Stimulated activated CD4-positive, alpha-beta T cell treated with anti-CD3 and anti-CD28 coated beads, Interleukin-4, amount 100 ng/mL, for 4 hours (primary cell): ENCODE results near the gene ARRB2.
"Not testable (repeated sequence)": the region's sequence is repeated elsewhere in the genome, so short reads cannot be mapped to it uniquely, and the experiment has no call there.

Experiments
- DNase-seq, 2 experiments: peaks; one replicate each; pipeline ENCODE4 v3.0.0-alpha.2; 2020

Gene ARRB2

DNA sequence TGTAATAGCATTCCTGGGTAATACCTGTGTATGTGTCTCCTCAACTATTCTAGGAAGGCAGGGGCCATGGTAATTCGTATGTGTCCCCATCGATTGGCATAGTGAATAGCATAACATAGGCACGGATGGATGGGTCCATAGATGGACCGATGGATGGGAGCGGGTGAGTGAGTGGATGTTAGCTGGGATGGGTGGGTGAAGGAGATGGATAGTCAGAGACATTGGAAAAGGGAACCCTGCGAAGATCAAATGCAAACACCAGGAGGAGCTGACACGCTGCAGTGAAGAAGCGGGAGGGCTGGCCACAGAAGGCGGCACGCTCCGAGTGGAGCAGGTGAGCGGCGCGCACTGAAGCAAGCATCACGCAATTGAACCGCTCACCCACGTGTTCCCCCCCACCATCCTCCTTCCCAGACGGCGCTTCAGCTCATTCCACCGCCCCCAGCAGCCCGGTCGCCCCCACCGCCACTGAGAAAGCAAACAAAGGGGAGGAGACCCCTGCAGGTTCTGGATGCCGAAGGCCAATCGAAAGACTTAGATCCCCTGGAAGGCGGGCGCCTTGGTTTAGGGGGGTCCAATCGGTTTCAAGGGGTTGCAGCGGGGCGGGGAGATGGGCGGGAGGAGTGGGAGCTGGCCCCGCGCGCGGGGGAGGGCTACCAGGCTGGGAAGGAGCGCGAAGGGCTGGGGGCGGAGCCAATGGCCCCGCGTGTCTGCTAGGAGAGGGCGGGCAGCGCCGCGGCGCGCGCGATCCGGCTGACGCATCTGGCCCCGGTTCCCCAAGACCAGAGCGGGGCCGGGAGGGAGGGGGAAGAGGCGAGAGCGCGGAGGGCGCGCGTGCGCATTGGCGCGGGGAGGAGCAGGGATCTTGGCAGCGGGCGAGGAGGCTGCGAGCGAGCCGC, at the start of gene ARRB2:
Gene ARRB2 (plus strand): TSS at position 839 of the 899 bp plus-strand sequence. CDS start 90 bp downstream, outside the sequence.
- peak; percentile 98 to 99 for DNase-seq

DNA sequence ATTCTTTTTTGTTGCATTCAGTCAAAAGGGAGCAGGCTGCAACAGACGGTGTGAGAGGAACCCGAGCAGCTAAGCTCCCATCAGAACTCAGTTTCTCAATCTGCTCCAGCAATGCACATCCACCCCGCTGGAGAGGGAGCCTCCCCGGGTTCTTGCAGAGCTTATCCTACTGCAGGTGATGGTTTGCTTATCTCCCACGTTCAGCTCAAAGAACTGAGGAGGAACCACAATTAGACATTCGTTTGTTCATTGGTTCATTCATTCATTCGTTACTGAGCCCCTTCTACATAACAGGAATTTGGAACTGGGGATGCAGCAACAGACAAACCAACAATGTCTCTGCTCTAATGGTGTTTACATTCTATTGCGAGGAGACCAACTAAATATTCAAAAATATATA, 46.7 kb upstream of the ARRB2 start:
- DNase-seq, result no peak

DNA sequence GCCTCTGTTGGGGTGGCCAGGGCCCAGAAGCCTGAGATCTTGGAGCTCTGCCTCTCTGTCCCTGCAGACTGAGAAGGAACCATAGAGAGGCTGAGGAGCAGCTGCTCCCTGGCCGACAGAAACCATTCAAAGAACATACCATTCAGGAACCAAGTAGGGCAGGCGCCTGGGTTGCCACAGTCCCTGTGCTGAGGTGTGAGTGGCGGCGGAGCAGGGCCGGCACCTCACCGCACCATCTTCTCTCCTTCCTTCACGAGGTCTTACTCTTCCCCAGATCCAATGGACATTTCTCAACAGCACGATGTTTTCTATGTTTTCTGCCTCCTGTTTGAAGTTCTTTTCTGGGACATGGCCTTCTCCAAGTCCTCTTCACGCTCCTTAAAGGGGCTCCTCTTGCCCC, 46.2 kb upstream of the ARRB2 start:
- DNase-seq, result no peak

DNA sequence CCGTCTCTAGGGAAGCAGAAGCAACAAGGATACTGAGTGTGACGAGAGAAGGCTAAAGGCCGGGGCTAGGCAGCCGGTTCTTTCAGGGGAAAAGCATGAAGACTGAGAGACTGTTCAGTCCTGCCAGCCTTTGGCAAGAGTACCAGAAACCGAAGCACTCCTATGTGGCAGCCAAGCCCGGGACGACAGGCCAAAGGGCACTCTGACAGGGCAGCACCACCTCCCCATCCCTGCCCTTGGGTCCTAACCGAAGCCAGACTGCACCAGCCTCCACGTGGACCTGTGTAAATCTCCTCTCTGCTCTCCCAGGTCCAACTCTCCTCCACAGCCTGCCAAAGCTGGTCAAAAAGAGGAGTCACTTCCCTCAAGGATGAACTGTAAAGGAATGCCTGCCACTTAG, 45.4 kb upstream of the ARRB2 start:
- no peak for DNase-seq

DNA sequence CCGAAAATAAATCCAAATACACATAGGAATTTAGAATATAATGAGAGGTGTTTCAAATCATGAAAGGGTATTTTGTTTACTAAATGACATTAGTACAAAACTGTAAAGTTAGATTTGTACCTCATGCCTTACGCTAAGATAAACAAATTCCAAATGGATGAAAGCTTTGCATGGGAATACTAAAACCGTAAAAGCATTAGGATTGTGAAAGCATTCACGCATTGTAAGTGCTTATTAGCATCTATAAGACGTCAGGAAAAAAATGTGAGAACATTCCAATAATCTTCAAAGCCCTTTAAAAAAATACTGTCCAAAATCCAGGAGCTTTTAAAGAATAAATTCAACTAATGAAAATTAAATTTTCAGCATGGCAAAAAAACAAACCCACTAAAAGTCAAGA, 44.1 kb upstream of the ARRB2 start:
- no peak for DNase-seq

DNA sequence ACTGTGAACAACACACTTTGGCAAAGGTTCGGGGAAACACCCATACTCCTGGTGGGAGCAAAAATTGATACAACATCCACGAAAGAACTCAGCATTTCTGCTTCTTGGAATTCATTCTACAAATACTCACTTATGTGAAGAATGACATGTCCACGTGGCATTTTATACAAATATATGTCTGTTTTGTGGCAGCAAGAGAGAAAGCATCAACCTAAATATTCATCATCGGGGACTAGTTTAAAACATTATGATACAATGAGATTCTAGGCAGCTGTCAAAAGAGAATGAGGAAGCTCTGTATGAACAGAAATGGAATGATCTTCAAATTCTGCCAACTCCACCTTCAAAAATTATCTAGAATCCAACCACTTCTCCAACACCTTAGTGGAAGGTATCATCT, 43.3 kb upstream of the ARRB2 start:
- no peak for DNase-seq

DNA sequence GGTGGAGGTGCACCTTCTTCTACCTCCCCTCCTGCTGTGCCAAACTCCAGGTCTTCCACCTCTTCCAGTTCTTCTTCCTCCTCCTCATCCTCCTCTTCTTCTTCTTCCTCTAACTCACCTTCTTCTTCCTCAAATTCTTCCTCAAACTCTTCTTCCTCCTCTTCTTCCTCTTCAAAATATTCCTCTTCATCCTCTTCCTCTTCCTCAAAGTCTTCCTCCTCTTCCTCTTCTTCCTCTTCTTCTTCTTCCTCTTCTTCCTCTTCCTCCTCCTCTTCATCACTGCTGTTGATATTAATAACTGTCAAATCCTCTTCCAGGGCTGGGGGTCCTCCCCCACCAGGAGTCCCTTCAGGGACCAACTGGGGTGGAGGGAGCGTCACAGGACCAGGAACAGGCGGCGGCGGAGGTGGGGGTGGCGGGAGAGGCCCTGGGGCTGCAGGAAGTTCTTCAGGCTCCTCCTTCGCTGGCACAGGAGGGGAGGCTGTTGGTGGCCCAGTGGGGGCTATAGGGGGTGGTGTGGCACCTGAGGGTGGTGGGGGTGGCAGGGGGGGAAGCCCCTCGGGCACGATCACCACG, 38.3 kb upstream of the ARRB2 start:
- DNase-seq, result no peak

DNA sequence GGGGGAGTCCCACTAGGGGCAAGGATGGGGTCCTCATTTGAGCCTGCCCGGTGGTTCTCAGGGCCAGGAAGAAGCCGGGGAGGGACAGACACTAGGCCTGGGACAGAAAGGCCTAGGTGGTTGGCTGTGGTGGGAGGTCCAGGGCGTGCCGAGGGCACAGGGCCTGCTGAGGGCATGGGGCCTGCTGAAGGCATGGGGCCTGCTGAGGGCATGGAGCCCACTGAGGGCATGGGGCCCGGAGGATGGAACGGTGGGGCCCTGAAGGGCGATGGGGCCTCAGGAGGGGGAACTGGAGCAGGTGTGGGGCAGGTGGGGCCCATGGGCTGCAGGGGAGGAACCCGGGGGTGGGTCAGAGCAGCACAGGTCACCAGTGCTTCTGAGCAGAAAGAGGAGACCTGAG, 37.7 kb upstream of the ARRB2 start:
- DNase-seq, result no peak

DNA sequence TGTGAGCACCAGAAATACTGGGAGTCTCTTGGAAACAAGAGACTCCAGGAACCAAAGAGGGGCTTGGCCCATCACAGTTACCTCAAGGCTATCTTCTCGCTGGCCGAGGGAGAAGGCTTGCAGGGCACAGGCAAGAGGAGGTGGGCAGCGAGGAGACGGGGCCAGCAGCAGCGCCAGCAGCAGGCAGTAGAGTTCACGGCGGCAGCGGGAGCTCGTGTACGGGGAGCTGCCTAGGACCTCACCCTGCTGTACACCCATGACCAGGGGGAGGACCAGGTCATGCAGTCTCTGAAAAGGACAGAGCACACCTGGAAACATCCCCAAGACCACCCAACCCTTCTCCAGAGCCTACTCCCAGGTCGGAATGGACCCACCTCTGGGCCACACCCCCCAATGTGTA, 37.3 kb upstream of the ARRB2 start:
- DNase-seq, result no peak

DNA sequence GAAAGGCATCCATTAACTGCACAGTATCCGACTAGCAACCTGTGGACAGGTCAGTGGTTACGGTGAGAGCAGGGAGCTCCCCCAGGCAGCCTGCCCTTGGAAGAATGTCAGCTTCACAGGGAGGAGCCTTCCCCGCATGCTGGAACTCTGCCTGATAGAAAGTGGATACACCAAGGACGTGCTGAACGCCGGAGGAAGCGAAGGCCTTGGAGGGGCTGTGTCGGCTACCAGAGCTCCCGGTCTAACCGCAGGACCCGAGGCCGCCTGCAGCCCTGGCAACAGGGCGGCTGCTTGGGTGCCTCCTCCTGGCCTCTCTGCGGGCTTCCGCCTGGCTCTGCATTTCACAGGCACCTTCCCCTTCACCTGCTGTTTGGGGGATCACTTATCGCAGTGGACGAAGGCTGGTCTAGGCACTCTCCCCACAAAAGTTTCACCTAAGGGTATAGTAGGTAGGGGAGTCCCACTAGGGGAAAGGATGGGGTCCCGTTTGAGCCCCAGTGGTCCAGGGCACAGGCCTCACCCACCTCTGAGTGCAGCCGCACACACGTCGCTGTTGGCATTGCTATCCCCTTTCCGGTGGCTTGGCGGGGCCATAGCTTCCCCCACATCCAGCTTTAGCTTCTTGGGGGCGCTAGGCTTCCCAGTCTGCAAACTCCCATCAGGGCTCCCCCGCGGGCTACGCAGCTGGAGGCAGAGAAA, 36.3 kb upstream of the ARRB2 start:
- DNase-seq, result no peak

DNA sequence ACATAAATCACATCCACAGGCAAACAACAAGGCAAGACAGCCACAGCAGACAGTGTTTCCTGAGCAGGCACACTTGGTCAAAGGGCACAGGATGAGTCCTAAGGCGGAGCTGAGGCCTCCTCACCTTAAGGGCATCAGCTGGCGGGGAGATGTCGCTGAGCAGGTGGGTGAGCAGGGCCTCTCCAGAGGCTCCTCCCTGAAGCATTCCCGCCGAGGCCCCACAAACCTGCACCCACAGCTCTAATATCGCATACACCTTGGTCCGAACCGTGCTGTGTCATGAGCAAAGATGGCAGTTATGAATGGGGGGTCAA, 35.8 kb upstream of the ARRB2 start:
- no peak for DNase-seq

DNA sequence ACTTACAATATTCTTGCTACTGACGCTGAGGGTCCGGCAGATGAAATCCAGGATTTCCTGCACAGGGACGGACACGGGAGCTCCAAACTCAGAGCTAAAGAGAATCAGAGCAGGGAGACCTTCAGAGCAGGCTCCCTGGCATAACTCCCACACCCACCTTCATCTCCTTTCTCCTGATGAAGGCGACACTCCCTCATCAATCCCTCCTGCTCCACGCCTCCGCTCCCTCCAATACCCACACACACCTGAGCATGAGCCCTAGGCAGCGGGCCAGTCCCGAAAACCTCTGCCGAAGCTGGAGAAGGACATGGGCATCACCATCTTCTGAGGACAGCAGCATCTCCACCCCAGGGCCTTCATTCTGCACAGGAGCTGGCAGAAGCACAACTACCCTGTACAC, 34.6 kb upstream of the ARRB2 start:
- no peak for DNase-seq

DNA sequence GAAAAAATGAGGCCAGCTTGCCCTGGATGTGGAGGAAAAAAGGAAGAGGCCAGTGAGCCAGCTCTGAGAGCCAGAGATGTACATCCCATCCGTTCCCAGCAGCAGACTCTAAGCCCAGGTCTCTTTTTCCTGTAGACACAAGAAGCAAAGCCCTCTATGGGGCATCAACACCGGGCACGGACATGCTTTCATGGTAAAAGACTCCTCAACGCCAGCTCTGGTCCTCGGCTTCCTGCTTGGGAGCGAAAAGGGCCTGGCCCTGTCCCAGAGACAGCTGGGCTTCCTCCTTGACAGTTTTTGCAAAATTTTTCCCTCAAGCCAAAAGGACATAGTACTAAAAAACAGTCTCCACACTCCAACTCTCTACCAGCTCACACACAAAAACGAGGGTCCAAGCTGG, 33.6 kb upstream of the ARRB2 start:
- DNase-seq, result no peak

DNA sequence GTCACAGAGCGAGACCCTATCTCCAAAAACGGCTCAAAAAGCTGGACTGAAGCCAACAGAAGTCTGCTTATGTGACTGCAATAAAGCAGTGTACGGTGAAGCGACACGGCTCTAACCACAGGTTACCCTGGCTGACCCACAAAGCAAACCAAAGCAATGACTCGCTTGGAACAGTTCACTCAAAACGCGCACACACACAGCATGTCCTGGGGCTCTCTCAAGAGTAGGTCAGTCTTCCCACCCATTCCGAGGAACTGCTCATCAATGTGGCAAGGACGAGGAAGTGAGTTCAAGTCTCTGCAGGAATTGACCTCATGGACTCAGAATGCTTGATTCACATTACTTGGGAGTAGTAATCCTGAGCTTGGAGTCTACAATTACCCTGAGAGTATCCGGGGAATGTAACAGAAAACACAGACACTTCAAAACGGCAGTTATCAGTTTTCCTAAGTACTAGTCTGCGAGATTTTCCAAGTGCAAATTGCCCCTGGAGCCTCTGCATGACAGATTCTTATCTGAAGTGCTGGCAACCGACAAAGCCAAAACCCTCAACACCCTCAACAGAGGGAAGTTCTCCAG, 31.9 kb upstream of the ARRB2 start:
- no peak for DNase-seq

DNA sequence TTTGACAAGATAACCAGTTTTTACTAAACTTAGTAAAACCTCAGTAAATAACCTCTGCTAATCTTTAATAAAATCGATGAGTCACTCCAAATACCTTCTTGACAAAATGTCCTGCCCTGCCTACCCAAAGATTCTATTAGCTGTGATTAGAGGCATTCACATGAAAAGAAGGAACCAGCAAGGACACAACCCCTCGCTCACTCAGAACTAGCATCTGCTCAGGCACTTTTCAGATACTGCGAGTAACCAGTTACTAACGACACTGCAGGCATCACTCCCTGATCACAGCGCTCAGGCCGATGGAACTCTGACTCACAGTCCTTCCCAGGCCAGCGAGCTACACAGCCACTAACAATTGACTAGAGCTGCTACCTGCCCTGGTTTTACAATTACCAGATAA, 30.8 kb upstream of the ARRB2 start:
- no peak for DNase-seq

DNA sequence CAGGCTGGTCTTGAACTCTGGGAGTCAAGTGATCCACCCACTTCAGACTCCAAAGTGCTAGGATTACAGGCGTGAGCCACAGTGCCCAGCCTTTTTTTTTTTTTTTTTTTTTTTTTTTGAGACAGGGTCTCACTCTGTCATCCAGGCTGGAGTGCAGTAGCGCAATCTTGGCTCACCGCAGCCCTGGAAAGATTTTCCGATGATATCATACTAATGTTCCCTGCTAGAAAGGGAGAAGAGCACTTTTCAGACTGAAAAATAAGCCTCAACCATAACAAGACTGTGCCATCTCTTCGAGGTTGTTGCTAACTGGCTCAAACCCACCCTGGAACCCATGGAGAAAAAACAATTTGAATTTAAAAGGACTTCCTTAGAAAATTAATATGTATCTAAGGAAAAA, 26.7 kb upstream of the ARRB2 start:
- not testable (repeated sequence) for DNase-seq

DNA sequence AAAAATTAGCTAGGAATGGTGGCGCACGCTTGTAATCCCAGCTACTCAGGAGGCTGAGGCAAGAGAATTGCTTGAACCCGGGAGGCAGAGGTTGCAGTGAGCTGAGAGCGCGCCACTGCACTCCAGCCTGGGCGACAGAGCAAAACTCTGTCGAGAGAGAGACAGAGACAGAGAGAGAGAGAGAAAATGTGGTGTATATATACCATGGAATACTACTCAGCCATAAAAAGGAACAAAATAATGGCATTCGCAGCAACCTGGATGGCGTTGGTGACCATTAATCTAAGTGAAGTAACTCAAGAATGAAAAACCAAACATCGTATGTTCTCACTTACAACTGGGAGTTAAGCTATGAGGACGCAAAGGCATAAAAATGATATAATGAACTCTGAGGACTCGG, 20.6 kb upstream of the ARRB2 start:
- DNase-seq, result not testable (repeated sequence)

DNA sequence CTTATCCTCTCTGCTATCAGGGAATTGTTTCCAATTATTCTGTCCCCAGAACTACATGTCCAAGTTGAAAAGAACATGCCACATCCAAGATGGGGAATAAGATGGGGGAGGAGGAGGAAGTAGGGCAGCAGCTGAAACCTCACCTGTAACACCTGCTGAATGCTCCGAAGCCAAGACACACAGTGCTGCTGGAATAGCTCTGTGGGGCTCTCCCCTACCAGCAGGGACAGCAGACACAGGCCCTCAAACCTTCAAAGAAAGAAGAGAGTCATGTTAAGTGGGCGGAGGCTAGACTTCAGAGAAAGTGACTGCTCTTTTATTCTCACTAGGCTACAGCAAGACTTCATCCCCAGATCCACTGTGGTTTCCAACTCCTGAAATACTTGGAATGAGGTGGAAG, 19.7 kb upstream of the ARRB2 start:
- no peak for DNase-seq

DNA sequence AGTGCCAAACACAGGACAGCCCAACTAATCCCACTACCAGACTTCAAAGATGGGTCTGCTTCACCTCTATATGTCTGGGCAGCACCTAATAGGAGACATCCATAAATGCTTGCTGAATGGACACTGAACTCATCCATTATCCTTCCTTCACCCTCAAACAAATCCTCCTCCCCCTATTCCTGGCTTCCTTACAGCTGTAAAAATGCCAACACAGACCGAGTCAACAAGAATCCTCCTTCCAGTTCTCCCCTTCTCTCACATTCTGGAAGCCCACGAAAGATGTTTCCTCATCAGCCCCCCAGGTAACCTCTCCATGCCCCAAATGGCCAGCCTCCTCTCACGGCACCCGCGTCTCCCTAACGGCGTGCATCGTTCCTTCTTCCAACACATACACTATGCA, 18.7 kb upstream of the ARRB2 start:
- DNase-seq, result no peak

DNA sequence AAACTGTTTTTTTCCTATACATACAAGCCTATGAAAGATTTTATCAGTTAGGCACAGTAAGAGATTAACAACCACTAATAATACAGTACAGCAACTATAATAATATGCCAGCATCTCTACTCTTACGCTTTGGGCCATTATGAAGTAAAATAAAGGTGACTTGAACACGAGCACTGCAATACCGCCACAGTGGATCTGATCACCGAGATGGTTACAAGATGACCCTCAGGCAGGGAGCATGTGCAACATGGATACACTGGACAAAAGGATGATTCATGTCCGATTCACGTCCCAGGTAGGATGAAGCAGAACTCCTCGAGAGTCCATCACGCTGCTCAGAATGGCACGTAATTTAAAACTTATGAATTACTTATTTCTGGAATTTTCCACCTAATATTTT, 17.0 kb upstream of the ARRB2 start:
- no peak for DNase-seq

DNA sequence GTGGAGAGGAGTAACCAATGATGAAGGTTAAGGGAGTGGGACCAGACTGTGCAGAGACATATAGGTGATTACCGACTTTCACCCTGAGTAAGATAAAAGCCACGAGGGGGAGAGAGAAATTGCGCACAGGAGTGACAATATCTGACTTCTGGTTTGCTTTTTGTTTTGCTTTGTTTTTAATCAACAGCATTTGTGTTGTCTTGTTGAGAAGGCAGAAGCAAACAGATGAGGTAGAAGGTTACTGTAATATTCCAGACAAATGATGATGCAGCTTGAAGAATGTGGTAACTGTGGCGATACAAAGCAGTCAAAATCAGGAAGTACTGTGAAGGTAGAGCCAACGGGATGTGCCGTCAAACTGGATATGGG, 14.0 kb upstream of the ARRB2 start:
- DNase-seq, result no peak

DNA sequence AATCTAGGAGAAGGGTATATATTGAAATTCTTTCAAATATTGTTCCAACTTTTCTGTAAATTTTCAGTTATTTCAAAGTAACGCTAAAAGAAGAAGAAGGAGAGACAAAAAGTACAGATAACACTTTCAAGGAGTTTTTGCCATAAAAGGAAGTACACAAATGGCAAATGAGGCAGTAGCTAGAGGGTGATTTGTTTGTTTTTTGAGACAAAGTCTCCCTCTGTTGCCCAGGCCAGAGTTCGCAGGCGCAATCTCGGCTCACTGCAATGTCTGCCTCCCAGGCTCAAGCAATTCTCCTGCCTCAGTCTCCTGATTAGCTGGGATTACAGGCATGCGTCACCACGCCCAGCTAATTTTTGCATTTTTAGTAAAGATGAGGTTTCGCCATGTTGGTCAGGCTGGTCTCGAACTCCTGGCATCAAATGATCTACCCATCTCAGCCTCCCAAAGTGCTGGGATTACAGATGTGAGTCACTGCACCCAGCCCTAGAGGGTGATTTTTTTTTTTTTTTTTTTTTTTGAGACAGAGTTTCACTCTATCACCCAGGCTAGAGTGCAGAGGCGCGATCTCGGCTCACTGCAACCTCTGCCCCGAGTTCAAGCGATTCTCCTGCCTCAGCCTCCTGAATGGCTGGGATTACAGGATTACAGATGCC, 10.9 kb upstream of the ARRB2 start:
- not testable (repeated sequence) for DNase-seq

DNA sequence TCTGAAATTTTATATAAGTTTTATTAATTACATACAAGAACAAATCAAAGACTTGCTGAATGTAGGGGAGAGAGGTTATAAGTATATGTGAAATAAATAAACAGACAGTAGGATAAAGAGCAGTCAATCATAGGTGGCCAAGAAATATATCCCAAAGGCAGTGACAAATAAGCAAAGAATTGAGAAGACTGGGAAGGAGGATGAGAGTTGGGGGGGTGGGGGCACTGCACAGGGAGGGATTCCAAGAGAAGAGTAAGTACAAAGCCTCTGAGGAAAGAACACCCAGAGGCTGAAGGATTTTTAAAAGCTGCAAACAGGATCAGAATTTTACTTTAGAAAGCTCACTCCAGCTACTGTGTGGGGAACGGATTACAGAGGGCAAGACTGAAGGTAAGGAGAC, 9.3 kb upstream of the ARRB2 start:
- no peak for DNase-seq

DNA sequence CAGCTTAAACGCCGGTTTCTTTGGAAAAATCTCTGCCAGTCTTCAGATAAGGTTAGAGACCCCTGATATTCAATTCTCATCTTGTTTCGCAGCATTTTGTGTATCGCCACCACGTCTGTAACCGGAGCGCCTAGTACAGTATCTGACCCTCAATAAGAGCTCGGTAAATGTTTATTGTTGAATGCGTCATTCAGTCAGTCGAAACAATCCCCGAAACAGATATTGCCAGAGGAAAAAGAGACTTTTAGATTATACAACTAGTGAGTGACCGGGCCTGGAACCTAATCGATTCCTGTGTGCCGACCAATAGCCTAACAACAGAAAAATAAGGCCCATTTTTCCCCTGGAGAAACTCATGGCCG, 7.1 kb upstream of the ARRB2 start:
- DNase-seq, result no peak
